Heart left ventricle (tissue), 16 donors: ENCODE measurements around the gene ZMIZ1. TPM values are rescaled to one million over a fixed set of nuclear protein-coding genes. Genes with fewer than 3 reads are reported as not detected.
A peak's percentile ranks its signal among the peaks of the same experiment; 100 is the strongest.

Experiments
- ATAC-seq, 4 donors: fragments of 200-7000 bp; cut with Tn5 transposase; one replicate each; pipeline ENCODE4 v1.9.1; 2020 to 2022; ENCODE audit warnings: moderate library complexity in 4 of 4, mild to moderate bottlenecking in 3 of 4, moderate number of reproducible peaks in 1 of 4
- DNase-seq, 5 donors: peaks; one replicate each; pipeline ENCODE4 v3.0.0-alpha.2; 2020
- H3K27ac ChIP-seq, 12 donors: fragments of 200-600 bp; sonication (generic) in 4 of 12; one replicate each; pipeline versions ENCODE4 v1.5.0 to v1.8.0; 2016 to 2022; ENCODE audit warnings: mild to moderate bottlenecking in 2 of 12
- H3K27me3 ChIP-seq, 9 donors: fragments of 200-600 bp; sonication (generic) in 2 of 9; one replicate each; pipeline versions ENCODE4 v1.5.1 to v1.8.0; 2016 to 2022; ENCODE audit warnings: mild to moderate bottlenecking in 3 of 9
- H3K36me3 ChIP-seq, 9 donors: fragments of 200-600 bp; sonication (generic) in 2 of 9; one replicate each; pipeline versions ENCODE4 v1.5.0 to v1.8.0; 2018 to 2022; ENCODE audit warnings: mild to moderate bottlenecking in 2 of 9
- H3K4me1 ChIP-seq, 12 donors: fragments of 200-600 bp; sonication (generic) in 4 of 12; one replicate each; pipeline versions ENCODE4 v1.5.0 to v1.8.0; 2016 to 2022; ENCODE audit warnings: mild to moderate bottlenecking in 3 of 12
- H3K4me3 ChIP-seq, 12 donors: fragments of 200-600 bp; sonication (generic) in 4 of 12; one replicate each; pipeline versions ENCODE4 v1.5.0 to v1.8.0; 2017 to 2022; ENCODE audit warnings: mild to moderate bottlenecking in 9 of 12, moderate library complexity in 4 of 12
- H3K9me3 ChIP-seq, 12 donors: fragments of 200-600 bp; sonication (generic) in 4 of 12; one replicate each; pipeline versions ENCODE4 v1.5.0 to v1.8.0; 2016 to 2022; ENCODE audit warnings: mild to moderate bottlenecking in 1 of 12
- CTCF ChIP-seq, 12 donors: fragments of 200-600 bp; sonication (generic) in 4 of 12; IDR thresholded peaks; one replicate each; pipeline versions ENCODE4 v1.5.0 to v1.8.0; 2018 to 2022; ENCODE audit warnings: antibody characterized with exemption in 12 of 12, mild to moderate bottlenecking in 5 of 12
- POLR2A ChIP-seq, 2 donors: fragments of 450-650 bp; IDR thresholded peaks; one replicate each; pipeline ENCODE4 v1.6.1; 2017; ENCODE audit warnings: antibody characterized with exemption in 2 of 2, mild to moderate bottlenecking in 2 of 2, moderate library complexity in 2 of 2
- WGBS, 4 donors: extraction: QIAGEN DNeasy Blood & Tissue Kit in 2 of 4; methylation state at CpG; one replicate each; pipeline versions ENCODE4 v1.1.5 to v1.1.7; 2013 to 2018; 5-methylcytosine and 5-hydroxymethylcytosine counted together
- intact Hi-C, 10 donors: fragments of 100-400 bp; cut with DNase I; formaldehyde crosslinking; loops; one replicate each; pipeline versions ENCODE4 v1.11.1 to v1.14.2; 2022
- polyA plus RNA-seq, 2 donors: library from polyadenylated mRNA; stranded (reverse); fragments of 200-250 nt; gene quantifications; one replicate each; pipeline ENCODE4 v1.2.3, GENCODE V29; 2013
- total RNA-seq, 9 donors: library from RNA; depleted of rRNA in 2 of 9; stranded (reverse); fragments of >200 nt in 2 of 9; fragmentation: NEBNext Ultra II Directional in 3 of 9; extraction: Animal tissue kit (Norgen Biotek cat#: 25700) in 3 of 9; gene quantifications; one replicate each; pipeline versions ENCODE4 v1.1.0 to v1.2.4, GENCODE V29; 2016 to 2023
- donor health status: ischemic (EF 13 %, LVEDD 7.1; RV severe dilation, severe dysfunction).
- donor health status: healthy with polysubstance abuse.
- donor health status: DM: no; HTN: yes; CAD: no.
- donor health status: DM: no; HTN: no; CAD: no.
- donor health status: ischemic (EF 25% LVEDD 6.9; RV normal size, moderate dysfunction).
- donor health status: ischemic (EF 25% LVEDD 5.7; RV mildly dilated, moderate dysfunction).
- donor health status: healthy.
- donor health status: DM: yes; HTN: yes; CAD: no.
- donor health status: ischemic (EF 35%, LVEDD 5.7; RV mildly dilated, moderate dysfunction).
- donor health status: nonischemic (EF 11% LVEDD 7.7; RV severe dilation, severe dysfunction).
- donor health status: DM: yes; HTN: yes; CAD: no.
- donor health status: PGD.
- donor health status: ischemic (EF 29% LVEDD 5.4; RV normal size, mild dysfunction).
- donor health status: nonischemic (EF 23%, LVEDD 6.1; RV moderate dilation, normal function).

The ZMIZ1 gene
- total and polyA plus RNA-seq, 11 donors, result 19.7 to 75.4 (median 49.2) TPM

DNA sequence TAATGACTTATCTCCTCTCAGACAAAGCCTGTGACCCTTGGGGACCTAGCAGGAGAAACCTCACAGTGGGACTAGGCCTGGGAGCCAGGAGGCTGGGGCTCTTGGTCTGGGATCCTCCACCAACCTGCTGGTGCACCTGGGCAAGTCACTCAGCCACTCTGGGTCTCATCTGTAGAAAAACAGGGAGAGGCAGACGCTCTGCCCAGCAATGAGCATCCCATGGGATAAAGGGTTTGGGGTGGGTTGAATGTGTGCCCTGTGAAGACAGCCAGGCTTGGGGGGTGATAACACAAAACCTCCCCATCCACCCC, 81.6 kb downstream of the ZMIZ1 start:
- H3K4me3 ChIP-seq, result no peak overlapping the region
- peak overlapping the region; percentile 88 to 98 (median 94) for H3K27ac ChIP-seq
- H3K4me1 ChIP-seq, result peaks cover 71 to 100% (median 100%) of the 10 kb centered on the region in 12 donors
- 53 to 86% (median 75%) methylated on average over 1 of the region's 1 CpG for WGBS, 4 donors
- no peaks in the 10 kb centered on the region for H3K27me3 ChIP-seq
- H3K9me3 ChIP-seq, result no peaks in the 10 kb centered on the region
- intact Hi-C loops, result loop anchor here in 3 of 10 donors (5.0 kb wide), 2 partner anchors 37 to 42 kb away; no protein-coding TSS in a partner anchor
- no peak for DNase-seq
- H3K36me3 ChIP-seq, result peaks cover 0 to 3% (median 0%) of the 10 kb centered on the region in 9 donors
- no peak for TF ChIP-seq CTCF (IDR thresholded peaks at IDR 0.05)
- TF ChIP-seq POLR2A (IDR thresholded peaks at IDR 0.05), result no peak
- no peak for ATAC-seq

DNA sequence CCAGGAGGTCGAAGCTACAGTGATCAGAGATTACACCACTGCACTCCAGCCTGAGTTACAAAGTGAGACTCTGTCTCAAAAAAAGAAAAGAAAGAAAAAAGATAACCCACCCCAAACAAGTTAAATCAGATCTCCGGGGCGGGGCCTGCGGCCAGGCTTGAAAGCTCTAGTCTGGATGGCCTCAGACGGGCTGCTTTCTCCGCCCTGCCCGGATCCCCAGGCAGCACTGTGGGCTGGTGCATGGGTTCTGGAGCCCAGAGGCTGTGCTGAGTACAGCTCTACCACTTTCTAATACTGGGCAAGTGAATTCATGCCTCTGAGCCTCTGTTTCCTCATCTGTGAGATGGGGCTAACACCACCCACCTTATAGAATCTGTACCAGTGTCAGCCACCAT, 83.7 kb downstream of the ZMIZ1 start:
- 73 to 92% (median 85%) methylated on average over 7 of the region's 7 CpGs for WGBS, 4 donors
- H3K27me3 ChIP-seq, result no peaks in the 10 kb centered on the region
- no peak overlapping the region for H3K4me3 ChIP-seq
- no peak for ATAC-seq
- peaks cover 0 to 3% (median 0%) of the 10 kb centered on the region in 9 donors for H3K36me3 ChIP-seq
- intact Hi-C loops, result loop anchor here in 3 of 10 donors (5.0 kb wide), 2 partner anchors 35 to 40 kb away; no protein-coding TSS in a partner anchor
- peaks cover 57 to 100% (median 98%) of the 10 kb centered on the region in 12 donors for H3K4me1 ChIP-seq
- no peak for TF ChIP-seq POLR2A (IDR thresholded peaks at IDR 0.05)
- no peak for TF ChIP-seq CTCF (IDR thresholded peaks at IDR 0.05)
- peak in 1 of 5 donors; percentile 32 for DNase-seq
- no peaks in the 10 kb centered on the region for H3K9me3 ChIP-seq
- H3K27ac ChIP-seq, result peak overlapping the region; percentile 88 to 98 (median 94)

DNA sequence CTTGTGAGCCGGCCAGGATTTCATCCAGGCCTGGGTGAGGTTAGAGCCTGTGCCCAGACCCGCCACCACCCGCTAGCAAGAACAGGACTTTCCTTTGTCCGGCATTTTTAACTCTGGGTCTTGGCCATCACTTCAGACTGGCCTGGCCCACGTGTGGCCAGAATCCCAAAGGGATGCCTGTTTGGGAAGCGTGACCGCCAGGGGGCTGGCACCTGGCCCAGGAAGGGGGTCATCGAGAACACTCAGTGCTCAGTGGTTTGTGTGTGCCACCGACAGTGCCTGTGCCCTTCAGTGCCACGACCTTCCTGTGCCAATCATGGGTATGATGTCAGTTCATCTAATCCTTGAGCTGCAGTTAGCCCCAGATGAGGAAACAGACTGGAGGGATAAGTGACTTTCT, 85.0 kb downstream of the ZMIZ1 start:
- H3K27ac ChIP-seq, result peak overlapping the region; percentile 85 to 98 (median 94)
- intact Hi-C loops, result loop anchor here in 3 of 10 donors (2.0 to 5.0 kb wide), 3 partner anchors 34 to 83 kb away; no protein-coding TSS in a partner anchor
- peak; percentile 84 to 94 (median 88) for DNase-seq
- TF ChIP-seq CTCF (IDR thresholded peaks at IDR 0.05) (peak in 4 of 12 donors; percentile 9 to 26 (median 18)), POLR2A (IDR thresholded peaks at IDR 0.05) (no peak)
- H3K9me3 ChIP-seq, result no peaks in the 10 kb centered on the region
- H3K4me1 ChIP-seq, result peaks cover 51 to 100% (median 98%) of the 10 kb centered on the region in 12 donors
- 39 to 53% (median 47%) methylated on average over 8 to 10 of the region's 10 CpGs for WGBS, 4 donors
- H3K36me3 ChIP-seq, result peaks cover 0 to 3% (median 0%) of the 10 kb centered on the region in 9 donors
- H3K27me3 ChIP-seq, result no peaks in the 10 kb centered on the region
- no peak overlapping the region for H3K4me3 ChIP-seq
- ATAC-seq, result peak; percentile 22 to 33 (median 24)

DNA sequence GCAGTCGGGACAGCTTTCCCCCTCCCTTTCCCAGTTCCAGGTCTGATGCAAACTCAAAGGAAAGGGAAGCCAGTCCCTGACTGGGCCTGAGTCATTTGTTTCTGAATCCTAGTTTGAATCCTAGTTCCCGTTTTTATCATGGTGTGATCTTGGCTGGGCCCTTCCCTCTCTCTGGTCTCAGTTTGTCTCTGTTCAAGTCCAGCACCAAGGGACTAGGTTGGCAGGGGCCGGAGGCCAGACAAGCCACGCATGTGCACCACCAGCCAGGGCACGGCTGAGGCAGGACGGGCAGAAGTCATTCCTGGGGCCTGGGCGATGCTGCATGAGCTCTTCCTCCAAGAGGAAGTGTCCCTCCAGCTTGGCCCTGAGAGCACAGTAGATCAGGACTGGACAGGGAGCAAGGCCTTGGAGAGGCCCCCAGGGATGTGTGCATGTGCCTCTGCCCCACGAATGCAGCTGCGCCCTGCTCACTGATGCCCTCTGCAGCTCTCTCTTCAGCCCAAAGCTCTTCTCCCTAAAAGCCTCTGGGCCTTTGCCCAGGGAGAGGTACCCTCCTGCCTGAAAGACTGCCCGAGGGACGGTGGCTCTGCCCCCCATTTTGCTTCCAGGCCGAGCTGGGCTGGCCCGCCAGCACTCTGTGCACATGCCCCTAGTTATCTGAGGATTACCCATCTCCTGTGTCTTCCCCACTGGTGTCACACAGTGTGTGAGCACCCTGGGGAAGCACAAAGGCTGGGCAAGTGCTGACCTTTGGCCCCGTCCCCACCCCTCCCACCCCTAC, 86.7 kb downstream of the ZMIZ1 start:
- peaks cover 0 to 3% (median 0%) of the 10 kb centered on the region in 9 donors for H3K36me3 ChIP-seq
- DNase-seq (peak in 3 of 5 donors; percentile 72 to 74 (median 73)), ATAC-seq (peak in 2 of 4 donors; percentile 2 to 13)
- peaks cover 55 to 100% (median 99%) of the 10 kb centered on the region in 12 donors for H3K4me1 ChIP-seq
- TF ChIP-seq POLR2A (IDR thresholded peaks at IDR 0.05), result no peak
- TF ChIP-seq CTCF (IDR thresholded peaks at IDR 0.05), result peak in 7 of 12 donors; percentile 18 to 52 (median 25)
- 37 to 55% (median 44%) methylated on average over 10 to 14 of the region's 14 CpGs for WGBS, 4 donors
- H3K4me3 ChIP-seq, result no peak overlapping the region
- H3K27me3 ChIP-seq, result no peaks in the 10 kb centered on the region
- no peaks in the 10 kb centered on the region for H3K9me3 ChIP-seq
- H3K27ac ChIP-seq, result peak overlapping the region; percentile 62 to 98 (median 94)
- intact Hi-C loops, result loop anchor here in 1 of 10 donors (2.0 kb wide), 1 partner anchor 85 kb away; no protein-coding TSS in a partner anchor
